Middle frontal gyrus (tissue), 1 donor: ENCODE results near the gene NDUFAB1.
"Not testable (repeated sequence)": the region's sequence is repeated elsewhere in the genome, so short reads cannot be mapped to it uniquely, and the experiment has no call there.

Source experiments
- DNase-seq: peaks from one replicate; pipeline ENCODE4 v3.0.0-alpha.2; 2015; ENCODE audit warnings: low spot score; ENCODE audit errors: extremely low spot score

Gene NDUFAB1

DNA sequence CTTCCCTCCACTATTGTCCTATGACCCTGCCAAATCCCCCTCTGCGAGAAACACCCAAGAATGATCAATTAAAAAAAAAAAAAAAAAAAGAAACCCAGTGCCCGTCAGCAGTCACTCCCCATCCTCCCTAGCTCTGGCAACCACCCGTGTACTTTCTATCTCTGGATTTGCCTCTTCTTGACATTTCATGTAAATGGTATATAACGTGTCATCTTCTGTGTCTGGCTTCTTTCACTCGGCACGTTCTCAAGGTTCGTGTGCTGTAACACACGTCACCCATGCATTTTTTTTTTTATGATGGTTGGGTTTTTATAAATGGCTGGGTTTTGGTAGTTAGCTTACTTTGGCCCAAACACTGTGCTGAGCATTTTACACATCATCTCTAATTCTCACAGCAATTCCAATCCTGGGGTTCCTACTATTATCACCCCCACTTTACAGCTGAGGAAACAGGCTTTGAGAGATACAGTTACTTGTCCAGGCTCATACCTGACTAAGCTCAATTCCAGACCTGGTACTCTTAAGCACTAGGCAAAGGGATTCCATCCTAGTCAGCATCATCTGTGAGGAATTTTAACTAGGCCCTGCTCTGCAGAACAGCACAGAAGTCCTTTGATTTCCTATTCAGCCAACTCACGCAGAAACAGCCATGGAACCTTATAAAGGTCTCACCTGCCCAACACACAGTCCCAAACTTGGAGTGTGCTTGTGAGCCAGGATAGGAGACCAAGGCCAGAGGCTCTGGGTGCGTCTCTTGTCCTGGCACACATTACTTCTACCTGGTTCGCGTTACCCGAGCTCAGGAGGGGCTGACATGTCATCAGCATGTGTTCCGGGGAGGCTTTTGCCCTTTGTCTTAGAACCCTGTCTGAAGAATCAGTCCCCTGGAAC is 11.7 kb downstream of the NDUFAB1 start:
- no peak for DNase-seq

DNA sequence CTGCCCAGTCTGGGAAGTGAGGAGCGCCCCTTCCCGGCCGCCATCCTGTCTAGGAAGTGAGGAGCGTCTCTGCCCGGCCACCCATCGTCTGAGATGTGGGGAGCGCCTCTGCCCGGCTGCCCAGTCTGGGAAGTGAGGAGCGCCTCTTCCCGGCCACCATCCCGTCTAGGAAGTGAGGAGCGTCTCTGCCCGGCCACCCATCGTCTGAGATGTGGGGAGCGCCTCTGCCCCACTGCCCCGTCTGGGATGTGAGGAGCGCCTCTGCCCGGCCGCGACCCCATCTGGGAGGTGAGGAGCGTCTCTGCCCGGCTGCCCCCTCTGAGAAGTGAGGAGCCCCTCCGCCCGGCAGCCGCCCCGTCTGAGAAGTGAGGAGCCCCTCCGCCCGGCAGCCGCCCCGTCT is 12.8 kb downstream of the NDUFAB1 start:
- DNase-seq, result not testable (repeated sequence)

DNA sequence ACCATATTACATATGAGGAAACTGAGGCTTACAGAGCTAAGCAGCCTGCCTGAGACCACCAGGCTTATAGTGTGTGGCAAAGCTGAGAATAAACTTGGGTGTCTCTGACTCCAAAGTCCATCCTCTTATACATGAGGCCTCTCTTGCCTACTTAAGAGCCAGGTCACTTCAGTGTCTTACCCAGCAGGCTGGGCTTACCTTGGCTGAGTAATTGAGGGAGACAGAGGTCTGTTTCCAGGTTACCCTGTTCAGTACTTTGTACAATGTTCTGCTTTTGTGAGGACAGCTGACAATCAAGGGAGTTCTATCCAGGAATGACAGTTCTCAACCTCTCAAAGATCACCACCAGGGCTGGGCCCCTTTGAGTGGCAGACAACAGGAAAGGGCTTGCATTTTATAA is 14.4 kb downstream of the NDUFAB1 start:
- DNase-seq, result no peak

DNA sequence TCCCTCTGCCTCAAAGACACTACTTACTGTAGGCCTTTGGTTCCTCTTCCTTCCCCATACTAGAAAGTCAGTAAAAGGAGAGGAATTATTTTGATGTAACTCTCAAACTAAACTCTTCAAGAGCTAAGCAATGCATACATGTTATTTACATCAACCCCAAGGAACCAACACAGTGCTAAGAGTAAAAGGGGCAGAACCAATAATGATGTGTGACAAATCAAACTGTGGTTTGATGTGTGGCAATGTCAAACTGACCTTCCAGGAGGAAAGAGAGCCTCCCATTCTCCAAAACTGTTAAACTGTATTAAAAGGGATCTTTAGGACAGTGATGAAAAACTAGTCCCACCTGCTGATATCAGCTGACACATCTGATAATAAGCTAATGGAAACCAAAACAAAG is 15.7 kb downstream of the NDUFAB1 start:
- no peak for DNase-seq

GRCh38 chr16:23579371-23579770 is 16.7 kb downstream of the NDUFAB1 start:
- no peak for DNase-seq

GRCh38 chr16:23578101-23578830 is 17.9 kb downstream of the NDUFAB1 start:
- no peak for DNase-seq

DNA sequence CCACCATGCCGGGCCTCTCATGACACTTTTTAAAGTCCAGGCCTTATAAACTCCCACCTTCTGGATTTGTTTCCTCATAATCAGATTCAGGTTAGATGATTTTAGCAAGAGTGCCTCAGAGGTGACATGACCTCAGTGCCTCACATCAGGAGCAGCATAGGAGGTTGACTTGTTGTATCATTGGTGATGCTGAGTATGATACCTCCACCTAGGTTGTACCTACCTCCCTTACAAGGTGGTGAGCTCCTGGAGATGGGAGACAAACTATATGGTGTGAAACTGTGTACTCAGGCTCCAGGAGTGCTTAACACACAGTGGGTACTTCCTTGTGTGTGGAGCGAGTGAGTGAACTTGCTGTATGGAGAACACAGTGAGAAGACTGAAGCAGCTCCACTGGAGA is 18.6 kb downstream of the NDUFAB1 start:
- no peak for DNase-seq

GRCh38 chr16:23575834-23576233 is 20.3 kb downstream of the NDUFAB1 start:
- DNase-seq, result no peak

- no peak for DNase-seq
Measured at GRCh38 chr16:23573817-23574216, 22.3 kb downstream of the NDUFAB1 start.

- no peak for DNase-seq
Measured at GRCh38 chr16:23572394-23572793, 23.7 kb downstream of the NDUFAB1 start.

DNA sequence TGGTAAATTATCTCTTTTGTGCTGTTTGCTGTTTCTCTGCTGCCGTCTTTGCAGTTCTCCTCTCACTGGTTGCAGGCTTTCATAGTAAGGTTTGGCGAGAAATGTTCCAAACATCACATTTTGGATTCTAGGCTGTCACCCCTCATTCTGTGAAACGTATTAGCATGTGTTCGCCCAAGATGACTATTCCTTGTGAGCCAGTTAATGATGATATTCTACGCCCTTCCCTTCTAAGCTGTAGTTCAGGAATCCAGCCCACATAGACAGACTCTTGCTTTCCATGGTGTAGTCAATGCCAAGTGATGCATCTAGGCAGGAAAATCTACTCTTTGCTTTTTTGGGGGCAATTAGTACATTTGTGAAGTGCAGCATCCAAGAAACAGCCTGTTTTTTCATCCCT is 24.2 kb downstream of the NDUFAB1 start:
- no peak for DNase-seq

- no peak for DNase-seq
Measured at GRCh38 chr16:23570992-23571632, 25.0 kb downstream of the NDUFAB1 start.

- DNase-seq, result no peak
Measured at GRCh38 chr16:23567602-23568001, 28.5 kb downstream of the NDUFAB1 start.

DNA sequence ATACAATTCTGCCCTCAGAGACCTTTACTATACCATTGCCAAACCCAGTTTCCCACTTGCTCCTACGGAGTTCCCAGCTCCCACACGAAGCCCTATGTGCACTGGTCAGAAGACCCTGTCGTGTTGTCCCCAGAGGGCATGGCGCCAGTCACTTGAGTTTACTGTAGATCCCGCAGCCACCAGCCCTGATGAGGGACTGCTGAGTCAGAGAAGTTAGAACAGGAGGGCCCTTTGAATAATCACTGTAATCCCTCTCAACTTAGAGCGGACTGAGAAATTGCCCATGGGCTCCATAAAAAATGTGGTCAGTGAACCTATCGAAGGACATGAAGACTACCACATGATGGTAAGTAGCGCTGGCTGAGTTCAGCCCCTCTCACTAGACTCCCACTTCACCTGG is 29.4 kb downstream of the NDUFAB1 start:
- DNase-seq, result no peak

DNA sequence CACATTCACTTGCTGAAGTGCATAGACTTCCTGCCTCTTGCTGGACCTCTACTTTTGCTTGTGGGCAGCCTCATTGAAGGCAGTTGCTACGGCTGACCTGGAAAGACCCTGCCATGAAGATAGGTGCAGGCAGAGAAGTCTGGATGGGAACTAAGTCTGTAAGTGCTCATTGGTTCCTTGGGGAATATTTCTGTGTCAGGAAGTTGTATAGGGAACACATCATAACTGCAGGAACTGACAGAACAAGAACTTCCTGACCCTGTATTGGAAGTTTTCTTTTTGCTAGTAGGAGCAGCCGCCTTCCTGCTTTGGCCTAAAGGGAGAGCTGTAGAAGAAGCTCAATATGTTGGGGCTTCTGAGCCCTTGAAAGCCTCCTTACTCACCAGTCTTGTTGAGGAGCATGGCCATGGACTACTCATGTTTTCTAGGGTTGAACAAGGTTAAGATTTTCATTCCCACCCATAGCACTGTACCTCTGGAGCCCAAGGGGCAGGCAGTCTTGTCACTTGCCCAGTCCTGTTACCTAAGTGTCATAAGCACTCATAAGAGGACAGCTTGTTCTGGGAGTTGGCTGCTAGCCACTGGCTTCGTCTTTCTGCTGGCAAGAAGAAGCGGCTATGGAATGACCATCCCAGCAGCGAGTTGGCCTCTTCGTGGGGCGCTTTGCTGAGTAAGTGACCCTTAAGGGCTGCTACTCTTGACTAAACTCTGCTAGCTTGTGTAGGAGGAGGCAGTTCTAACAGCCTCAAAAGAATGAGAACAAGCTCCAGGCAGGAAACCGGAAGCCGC is 31.3 kb downstream of the NDUFAB1 start:
- DNase-seq, result no peak

DNA sequence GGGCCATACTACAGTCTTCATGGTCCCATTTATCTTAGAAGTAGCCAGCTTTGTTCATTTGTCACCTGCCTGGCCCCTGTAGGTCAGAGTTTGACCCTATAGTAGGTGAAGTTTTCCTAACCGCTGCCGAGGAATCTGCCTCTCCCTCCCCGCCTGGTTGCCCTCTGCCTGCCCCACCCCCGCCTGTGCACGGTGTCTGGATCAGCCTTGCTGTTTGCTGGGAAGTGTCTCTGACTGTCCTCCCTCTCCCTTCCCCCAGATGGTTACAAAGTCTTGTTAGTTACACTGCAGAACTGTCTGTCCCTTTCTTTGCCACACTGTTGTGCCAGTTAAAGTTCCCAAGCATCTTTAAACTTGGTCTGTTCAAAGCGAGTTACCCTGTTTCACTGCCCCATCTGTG is 32.9 kb downstream of the NDUFAB1 start:
- no peak for DNase-seq

- DNase-seq, result no peak
Measured at GRCh38 chr16:23562505-23562904, 33.6 kb downstream of the NDUFAB1 start.

DNA sequence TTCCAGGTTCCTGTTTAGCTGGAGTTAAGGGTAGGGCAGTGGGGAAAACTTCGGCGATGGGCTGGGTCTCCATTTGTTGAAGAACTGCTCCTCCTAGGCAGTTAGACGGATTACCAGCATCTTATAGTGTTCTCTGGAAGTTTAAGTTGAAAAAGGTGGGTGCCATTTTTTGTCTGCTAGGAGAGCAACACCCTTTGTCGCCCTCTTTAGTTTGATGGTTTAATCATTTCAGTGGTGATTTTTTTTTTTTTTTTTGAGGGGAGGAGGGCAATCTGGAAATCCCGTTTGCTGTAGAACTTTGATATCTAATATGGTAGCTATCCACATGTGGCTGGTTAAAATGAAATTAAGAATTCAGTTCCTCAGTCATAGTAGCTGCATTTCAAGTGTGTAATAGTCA is 34.5 kb downstream of the NDUFAB1 start:
- no peak for DNase-seq

DNA sequence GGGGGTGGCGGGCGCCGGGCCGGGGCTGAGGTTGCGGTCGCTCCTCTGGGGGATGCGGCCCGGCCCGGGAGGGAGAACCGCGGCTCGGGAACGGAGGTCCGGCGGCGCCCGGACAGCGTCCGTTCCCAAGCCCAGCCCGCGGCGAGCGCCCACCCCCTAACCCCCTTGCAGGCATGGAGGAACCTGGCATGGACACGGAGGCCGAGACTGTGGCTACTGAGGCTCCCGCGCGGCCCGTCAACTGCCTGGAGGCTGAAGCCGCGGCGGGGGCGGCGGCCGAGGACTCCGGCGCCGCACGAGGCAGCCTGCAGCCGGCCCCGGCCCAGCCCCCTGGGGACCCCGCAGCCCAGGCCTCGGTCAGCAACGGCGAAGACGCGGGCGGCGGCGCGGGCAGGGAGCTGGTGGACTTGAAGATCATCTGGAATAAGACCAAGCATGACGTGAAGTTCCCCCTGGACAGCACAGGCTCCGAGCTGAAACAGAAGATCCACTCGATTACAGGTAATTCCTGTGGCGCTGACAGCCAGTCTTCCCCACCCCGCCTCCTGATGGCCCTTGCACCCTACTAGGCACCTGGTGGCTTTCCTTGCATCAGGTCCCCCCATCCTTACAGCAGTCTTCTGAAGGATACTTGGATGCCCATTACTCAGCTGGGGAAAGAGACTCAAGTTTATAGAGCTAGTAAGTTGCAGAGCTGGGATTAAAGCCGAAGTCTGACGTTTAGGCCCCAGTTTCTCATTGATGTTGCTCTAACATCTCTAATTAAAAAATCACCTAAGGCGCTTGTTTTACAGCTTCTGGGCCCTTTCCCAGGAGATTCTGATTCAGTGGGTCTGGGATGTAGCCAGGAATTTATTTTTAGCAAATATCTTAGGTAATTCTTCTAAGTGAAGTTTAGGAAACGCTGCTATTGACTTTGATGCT is 38.1 kb downstream of the NDUFAB1 start:
- no peak for DNase-seq
